Stimulated activated naive CD4-positive, alpha-beta T cell (primary cell): ENCODE data around the gene ACAP2.
"Not testable (repeated sequence)": the region's sequence is repeated elsewhere in the genome, so short reads cannot be mapped to it uniquely, and the experiment has no call there.

Source experiments
- DNase-seq, 6 experiments: peaks; one replicate each; lab custom pipeline; 2025; lab: John Stamatoyannopoulos, UW

Gene ACAP2

GRCh38 chr3:195241592-195242355, 201.0 kb downstream of the ACAP2 start:
- no peak for DNase-seq

GRCh38 chr3:195240939-195241338, 201.9 kb downstream of the ACAP2 start:
- no peak for DNase-seq

- DNase-seq: no peak
These were observed 202.6 kb downstream of the ACAP2 start for GRCh38 chr3:195240171-195240701.

- DNase-seq: no peak
These were observed 203.7 kb downstream of the ACAP2 start for GRCh38 chr3:195239121-195239520.

GRCh38 chr3:195238586-195239118, 204.2 kb downstream of the ACAP2 start:
- no peak for DNase-seq

GRCh38 chr3:195238081-195238571, 204.7 kb downstream of the ACAP2 start:
- no peak for DNase-seq

- no peak for DNase-seq
These were observed 205.8 kb downstream of the ACAP2 start for GRCh38 chr3:195236801-195237570.

- no peak for DNase-seq
These were observed 206.6 kb downstream of the ACAP2 start for GRCh38 chr3:195236076-195236798.

- no peak for DNase-seq
These were observed 212.6 kb downstream of the ACAP2 start for GRCh38 chr3:195230244-195230643.

GRCh38 chr3:195228886-195229285, 213.9 kb downstream of the ACAP2 start:
- DNase-seq: not testable (repeated sequence)

- DNase-seq: no peak
These were observed 214.9 kb downstream of the ACAP2 start for GRCh38 chr3:195227871-195228270.

- no peak for DNase-seq
These were observed 215.8 kb downstream of the ACAP2 start for GRCh38 chr3:195226900-195227447.

GRCh38 chr3:195226445-195226844, 216.4 kb downstream of the ACAP2 start:
- no peak for DNase-seq

GRCh38 chr3:195224980-195225580, 217.7 kb downstream of the ACAP2 start:
- DNase-seq: no peak
